Kidney (tissue), 14 donors: ENCODE results near the gene INCA1. TPM values are rescaled to one million over a fixed set of nuclear protein-coding genes. Genes with fewer than 3 reads are reported as not detected.

ENCODE experiments used
- DNase-seq, 5 donors: peaks; one replicate each; pipeline ENCODE4 v3.0.0-alpha.2; 2013 to 2020
- FAIRE-seq: peaks from 2 replicates; lab custom pipeline; 2012; peaks lifted over from hg19 to GRCh38; lab: Jason Lieb, UNC
- H3K27ac ChIP-seq, 2 donors: one replicate each; pipeline ENCODE4 v1.7.0; 2013; ENCODE audit warnings: low read depth in 2 of 2, low read length in 2 of 2, inconsistent platforms in 1 of 2
- H3K27me3 ChIP-seq: one replicate; pipeline ENCODE4 v1.7.1; 2013; ENCODE audit warnings: low read length, inconsistent platforms; ENCODE audit not compliant: control insufficient read depth, insufficient read depth
- H3K36me3 ChIP-seq, 3 donors: one replicate each; pipeline versions ENCODE4 v1.7.0 to v1.7.1; 2013; ENCODE audit warnings: low read length in 3 of 3, control low read depth in 1 of 3, inconsistent platforms in 1 of 3; ENCODE audit not compliant: insufficient read depth in 3 of 3, control insufficient read depth in 2 of 3
- H3K4me1 ChIP-seq, 3 donors: one replicate each; pipeline versions ENCODE4 v1.7.0 to v1.7.1; 2013; ENCODE audit warnings: low read length in 3 of 3, inconsistent platforms in 1 of 3, low read depth in 1 of 3; ENCODE audit not compliant: control insufficient read depth in 2 of 3, insufficient read depth in 2 of 3
- H3K4me3 ChIP-seq, 3 donors: one replicate each; pipeline versions ENCODE4 v1.7.0 to v1.8.1; 2013; ENCODE audit warnings: low read length in 3 of 3, control low read depth in 1 of 3, inconsistent platforms in 1 of 3
- H3K9ac ChIP-seq, 3 donors: one replicate each; pipeline versions ENCODE4 v1.7.0 to v1.7.1; 2013; ENCODE audit warnings: low read length in 3 of 3, control low read depth in 1 of 3, inconsistent platforms in 1 of 3
- H3K9me3 ChIP-seq, 3 donors: one replicate each; pipeline versions ENCODE4 v1.7.0 to v1.7.1; 2013; ENCODE audit warnings: low read length in 3 of 3, control low read depth in 1 of 3, inconsistent platforms in 1 of 3; ENCODE audit not compliant: control insufficient read depth in 2 of 3, insufficient read depth in 1 of 3
- CTCF ChIP-seq: IDR thresholded peaks from 3 replicates; pipeline ENCODE4 v1.5.1; 2012; ENCODE audit warnings: mild to moderate bottlenecking, moderate library complexity, borderline replicate concordance; ENCODE audit not compliant: insufficient read depth; ENCODE audit errors: extremely low read depth
- intact Hi-C: fragments of 100-400 bp; cut with DNase I; formaldehyde crosslinking; loops from one replicate; pipeline ENCODE4 v1.11.1; 2022
- polyA plus RNA-seq: library from polyadenylated mRNA; stranded (reverse); fragments of 350-450 nt; fragmentation: Illumina TruSeq; extraction: RNeasy Lipid Tissue Mini Kit (QIAGEN cat#74804); gene quantifications from one replicate; pipeline ENCODE4 v1.2.3, GENCODE V29; 2014; ENCODE audit warnings: low read depth, low replicate concordance; ENCODE audit not compliant: insufficient read depth
- total RNA-seq: library from RNA; stranded (reverse); fragmentation: NEBNext Ultra II Directional; extraction: Animal tissue kit (Norgen Biotek cat#: 25700); gene quantifications from one replicate; pipeline ENCODE4 v1.2.1, GENCODE V29; 2021
- donor health status: control.
- donor health status: control.
- donor health status: control.
- donor health status: control.
- donor health status: control.
- donor health status: DM: yes; HTN: yes; CAD: no.
- donor health status: Normal renal cell carcinoma (clear cell type).

INCA1 gene
- total and polyA plus RNA-seq, 2 donors from 2014 or later: 1.5 to 1.6 TPM

DNA sequence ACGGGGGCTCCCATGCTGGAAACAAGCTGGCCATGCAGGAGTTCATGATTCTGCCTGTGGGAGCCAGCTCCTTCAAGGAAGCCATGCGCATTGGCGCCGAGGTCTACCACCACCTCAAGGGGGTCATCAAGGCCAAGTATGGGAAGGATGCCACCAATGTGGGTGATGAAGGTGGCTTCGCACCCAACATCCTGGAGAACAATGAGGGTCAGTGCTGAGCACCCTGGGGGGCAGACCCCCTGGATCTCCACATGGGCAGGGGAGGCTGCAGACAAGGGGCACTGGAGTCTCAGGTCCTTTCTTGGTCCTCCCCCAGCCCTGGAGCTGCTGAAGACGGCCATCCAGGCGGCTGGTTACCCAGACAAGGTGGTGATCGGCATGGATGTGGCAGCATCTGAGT lies 42.2 kb downstream of the INCA1 start:
- no peak for DNase-seq
- Histone ChIP-seq H3K9me3 (no peaks in the 10 kb centered on the region), H3K4me1 (peaks cover 0 to 11% (median 8%) of the 10 kb centered on the region in 3 donors), H3K27me3 (no peaks in the 10 kb centered on the region), H3K4me3 (no peak overlapping the region), H3K36me3 (peaks cover 0 to 10% (median 7%) of the 10 kb centered on the region in 3 donors), H3K9ac (no peak overlapping the region), H3K27ac (no peak overlapping the region)
- intact Hi-C loops: no loop called here
- no peak for FAIRE-seq
- no peak for TF ChIP-seq CTCF

- TF ChIP-seq CTCF: no peak
- DNase-seq (peak in 3 of 5 donors; percentile 55 to 74 (median 71)), FAIRE-seq (no peak)
- Histone ChIP-seq H3K36me3 (no peaks in the 10 kb centered on the region), H3K9ac (no peak overlapping the region), H3K27ac (no peak overlapping the region), H3K4me3 (no peak overlapping the region), H3K27me3 (no peaks in the 10 kb centered on the region), H3K4me1 (peaks cover 0 to 12% (median 8%) of the 10 kb centered on the region in 3 donors), H3K9me3 (no peaks in the 10 kb centered on the region)
- intact Hi-C loops: no loop called here
These were observed 43.8 kb downstream of the INCA1 start for GRCh38 chr17:4953451-4953961.

GRCh38 chr17:4951486-4951885 lies 45.8 kb downstream of the INCA1 start:
- DNase-seq: no peak
- H3K9me3 ChIP-seq: no peaks in the 10 kb centered on the region
- no peak for FAIRE-seq
- TF ChIP-seq CTCF: no peak
- no peak overlapping the region for H3K9ac ChIP-seq
- H3K4me3 ChIP-seq: no peak overlapping the region
- H3K4me1 ChIP-seq: peaks cover 0 to 15% (median 10%) of the 10 kb centered on the region in 3 donors
- H3K27me3 ChIP-seq: no peaks in the 10 kb centered on the region
- intact Hi-C loops: no loop called here
- H3K27ac ChIP-seq: no peak overlapping the region
- H3K36me3 ChIP-seq: peaks cover 0 to 3% (median 0%) of the 10 kb centered on the region in 3 donors
